Right forelimb (tissue), 1 donor: ENCODE measurements around the gene MAGED2.
A peak's percentile ranks its signal among the peaks of the same experiment; 100 is the strongest.
"Not testable (repeated sequence)": the region's sequence is repeated elsewhere in the genome, so short reads cannot be mapped to it uniquely, and the experiment has no call there.

Source experiments
- DNase-seq: peaks from one replicate; pipeline ENCODE4 v3.0.0-alpha.2; 2018

Gene MAGED2

GRCh38 chrX:54818221-54818620 is 10.7 kb downstream of the MAGED2 start:
- no peak for DNase-seq

- DNase-seq = no peak
Observed at GRCh38 chrX:54819201-54819600, 11.7 kb downstream of the MAGED2 start.

- DNase-seq = no peak
Observed at GRCh38 chrX:54820737-54821136, 13.2 kb downstream of the MAGED2 start.

DNA sequence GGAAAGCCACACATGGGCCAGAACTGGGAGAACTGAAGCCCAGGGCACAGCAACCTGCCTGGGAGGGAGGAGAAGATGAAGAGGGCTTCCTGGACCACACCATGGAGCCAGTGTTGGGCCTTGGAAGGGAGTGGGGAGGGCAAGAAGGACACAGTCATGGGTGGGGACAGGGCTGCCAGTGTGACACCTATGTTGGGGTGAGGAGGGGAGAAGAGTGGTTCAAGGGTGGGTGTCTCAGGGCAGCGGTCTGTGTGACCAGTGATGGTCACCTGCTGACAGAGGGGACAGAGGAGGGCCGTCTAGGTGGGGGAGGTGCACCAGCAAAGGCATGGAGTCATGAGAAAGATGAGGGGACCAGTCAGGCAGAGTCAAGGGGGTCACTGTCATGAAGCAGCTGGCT is 13.8 kb downstream of the MAGED2 start:
- DNase-seq = no peak

- DNase-seq = no peak
Observed at GRCh38 chrX:54824195-54824594, 16.6 kb downstream of the MAGED2 start.

- DNase-seq = no peak
Observed at GRCh38 chrX:54824722-54825121, 17.2 kb downstream of the MAGED2 start.

- DNase-seq = no peak
Observed at GRCh38 chrX:54825716-54826438, 18.3 kb downstream of the MAGED2 start.

DNA sequence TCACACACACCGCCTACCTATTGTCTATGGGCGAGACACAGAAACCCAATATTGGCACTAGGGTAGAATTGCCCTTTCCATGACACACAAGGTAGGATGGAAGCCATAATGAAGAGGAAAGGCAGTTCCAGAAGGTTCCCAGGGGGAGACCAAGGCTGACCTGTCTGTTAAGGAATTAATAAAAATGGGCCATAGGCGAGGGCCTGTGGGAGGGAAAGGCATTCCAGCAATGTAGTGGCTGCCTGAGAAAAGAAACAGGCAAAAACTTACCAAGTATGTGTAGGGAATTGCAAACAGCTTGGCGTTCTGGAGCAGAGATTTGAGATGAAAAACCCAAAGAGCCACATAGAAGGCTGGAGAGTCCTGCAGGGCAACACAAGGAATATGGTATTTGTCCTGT is 19.1 kb downstream of the MAGED2 start:
- DNase-seq = no peak

GRCh38 chrX:54838583-54838982 is 31.0 kb downstream of the MAGED2 start:
- no peak for DNase-seq

GRCh38 chrX:54841184-54841874 is 33.8 kb downstream of the MAGED2 start:
- DNase-seq = peak; percentile 58

- DNase-seq = no peak
Observed at GRCh38 chrX:54842607-54843006, 35.1 kb downstream of the MAGED2 start.

DNA sequence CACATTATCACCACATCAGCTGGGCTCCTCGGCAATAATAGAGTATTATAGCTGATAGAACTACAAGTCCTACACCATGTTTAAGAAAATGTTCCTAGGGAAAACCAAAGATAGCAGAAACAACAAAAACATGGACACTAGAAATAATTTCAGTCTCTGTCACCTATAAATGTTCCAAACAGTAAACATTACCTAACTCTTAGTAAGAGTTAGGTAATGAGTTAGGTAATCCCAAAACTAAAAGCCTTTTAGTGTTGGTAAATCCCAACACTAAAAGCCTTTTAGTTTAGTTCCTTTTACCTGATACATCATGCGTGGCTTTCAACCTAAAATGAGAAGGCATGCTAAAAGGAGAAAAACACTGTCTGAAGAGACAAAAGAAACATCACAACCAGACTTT is 35.5 kb downstream of the MAGED2 start:
- DNase-seq = no peak

DNA sequence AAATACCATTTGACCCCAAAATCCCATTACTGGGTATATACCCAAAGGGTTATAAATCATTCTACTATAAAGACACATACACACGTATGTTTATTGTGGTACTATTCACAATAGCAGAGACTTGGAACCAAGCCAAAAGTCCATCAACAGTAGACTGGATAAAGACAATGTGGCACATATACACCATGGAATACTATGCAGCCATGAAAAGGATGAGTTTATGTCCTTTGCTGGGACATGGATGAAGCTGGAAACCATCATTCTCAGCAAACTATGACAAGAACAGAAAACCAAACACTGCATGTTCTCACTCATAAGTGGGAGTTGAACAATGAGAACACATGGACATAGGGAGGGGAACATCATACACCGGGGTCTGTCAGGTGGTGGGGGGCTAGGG is 40.2 kb downstream of the MAGED2 start:
- DNase-seq = not testable (repeated sequence)

DNA sequence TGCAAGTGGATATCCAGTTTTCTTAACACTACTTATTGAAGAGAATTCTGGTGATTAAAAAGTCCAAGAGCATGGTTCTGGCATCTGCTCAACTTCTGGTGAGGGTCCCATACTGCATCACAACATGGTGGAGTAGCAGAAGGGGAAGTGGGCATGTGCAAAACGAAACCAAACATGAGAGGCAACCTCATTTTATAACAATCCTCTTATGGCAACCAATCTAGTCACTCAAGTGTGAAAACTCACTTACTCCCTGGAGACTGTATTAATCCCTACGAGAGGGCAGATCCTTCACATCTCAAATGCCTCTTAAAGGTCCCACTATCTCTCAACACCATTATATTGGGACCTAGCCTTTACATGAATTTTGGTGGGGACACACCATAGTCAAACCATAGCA is 57.7 kb downstream of the MAGED2 start:
- no peak for DNase-seq
